ENCODE measurements around the gene POLD3. TPM values are rescaled to one million over a fixed set of nuclear protein-coding genes. Genes with fewer than 3 reads are reported as not detected.

Gene POLD3
- total RNA-seq, 3 donors from 2014 or later (not counting 1 experiment from before 2014, with no cell fraction given), result 9.4 to 10.6 (median 9.6) TPM

- TF ChIP-seq CTCF (IDR thresholded peaks at IDR 0.05), result no peak
- H3K27me3 ChIP-seq (ENCODE audit: control insufficient read depth, insufficient read depth, low read length), result no peaks in the 10 kb centered on the region
- no peak overlapping the region for H3K4me3 ChIP-seq (ENCODE audit: low read length)
- no peak overlapping the region for H3K4me3 Mint-ChIP-seq
- H3K27ac Mint-ChIP-seq, result no peak overlapping the region
- intact Hi-C loops (cut with micrococcal nuclease), result no loop called here
- no peaks in the 10 kb centered on the region for H3K27me3 Mint-ChIP-seq (ENCODE audit: low read depth in 2 of 2)
- no peaks in the 10 kb centered on the region for H3K9me3 ChIP-seq (ENCODE audit: control insufficient read depth, insufficient read depth, low read length)
- peaks cover 0 to under 1% of the 10 kb centered on the region in 2 donors for H3K4me1 Mint-ChIP-seq
- peaks cover 24% of the 10 kb centered on the region for H3K36me3 ChIP-seq (ENCODE audit: control insufficient read depth, insufficient read depth, low read length)
- H3K9me3 Mint-ChIP-seq, result no peaks in the 10 kb centered on the region
- H3K36me3 Mint-ChIP-seq, result peaks cover 13% of the 10 kb centered on the region
- DNase-seq (no peak), ATAC-seq (no peak)
- no peak overlapping the region for H3K27ac ChIP-seq (ENCODE audit: low read length)
- WGBS (ENCODE audit: insufficient coverage), result 97% methylated on average over 4 of the region's 4 CpGs
- no peaks in the 10 kb centered on the region for H3K4me1 ChIP-seq (ENCODE audit: control insufficient read depth, insufficient read depth, low read length)
Measured at GRCh38 chr11:74602637-74603556, 10.5 kb downstream of the POLD3 start.

GRCh38 chr11:74603845-74604244 is 11.5 kb downstream of the POLD3 start:
- no peaks in the 10 kb centered on the region for H3K27me3 ChIP-seq (ENCODE audit: control insufficient read depth, insufficient read depth, low read length)
- H3K27ac Mint-ChIP-seq, result no peak overlapping the region
- no peak overlapping the region for H3K4me3 ChIP-seq (ENCODE audit: low read length)
- no peaks in the 10 kb centered on the region for H3K9me3 ChIP-seq (ENCODE audit: control insufficient read depth, insufficient read depth, low read length)
- no peaks in the 10 kb centered on the region for H3K4me1 ChIP-seq (ENCODE audit: control insufficient read depth, insufficient read depth, low read length)
- no peaks in the 10 kb centered on the region for H3K9me3 Mint-ChIP-seq
- no peak for TF ChIP-seq CTCF (IDR thresholded peaks at IDR 0.05)
- H3K4me1 Mint-ChIP-seq, result no peaks in the 10 kb centered on the region
- H3K4me3 Mint-ChIP-seq, result no peak overlapping the region
- peaks cover 17% of the 10 kb centered on the region for H3K36me3 ChIP-seq (ENCODE audit: control insufficient read depth, insufficient read depth, low read length)
- H3K27me3 Mint-ChIP-seq (ENCODE audit: low read depth in 2 of 2), result no peaks in the 10 kb centered on the region
- 100% methylated on average over 1 of the region's 1 CpG for WGBS (ENCODE audit: insufficient coverage)
- H3K36me3 Mint-ChIP-seq, result peaks cover 13% of the 10 kb centered on the region
- intact Hi-C loops (cut with micrococcal nuclease), result no loop called here
- ATAC-seq, result no peak
- H3K27ac ChIP-seq (ENCODE audit: low read length), result no peak overlapping the region
- no peak for DNase-seq

- Histone ChIP-seq H3K9me3 (ENCODE audit: control insufficient read depth, insufficient read depth, low read length) (no peaks in the 10 kb centered on the region), H3K27me3 (ENCODE audit: control insufficient read depth, insufficient read depth, low read length) (no peaks in the 10 kb centered on the region), H3K27ac (ENCODE audit: low read length) (no peak overlapping the region), H3K36me3 (ENCODE audit: control insufficient read depth, insufficient read depth, low read length) (peaks cover 15% of the 10 kb centered on the region), H3K4me1 (ENCODE audit: control insufficient read depth, insufficient read depth, low read length) (no peaks in the 10 kb centered on the region), H3K4me3 (ENCODE audit: low read length) (no peak overlapping the region)
- DNase-seq (no peak), ATAC-seq (no peak)
- Mint-ChIP-seq H3K4me3 (no peak overlapping the region), H3K27ac (no peak overlapping the region), H3K9me3 (no peaks in the 10 kb centered on the region), H3K36me3 (peaks cover 13% of the 10 kb centered on the region), H3K4me1 (no peaks in the 10 kb centered on the region), H3K27me3 (ENCODE audit: low read depth in 2 of 2) (no peaks in the 10 kb centered on the region)
- intact Hi-C loops (cut with micrococcal nuclease), result no loop called here
- TF ChIP-seq CTCF (IDR thresholded peaks at IDR 0.05), result no peak
Measured at GRCh38 chr11:74604311-74604710, 11.9 kb downstream of the POLD3 start.
